Activated CD8-positive, alpha-beta memory T cell treated with anti-CD3 and anti-CD28 coated beads, Interleukin-2, amount 50 U/mL, for 4 hours (primary cell): ENCODE measurements around the gene MGRN1.
A peak's percentile ranks its signal among the peaks of the same experiment; 100 is the strongest.

Experiments used
- DNase-seq: peaks from one replicate; pipeline ENCODE4 v3.0.0-alpha.2; 2020

MGRN1 gene

DNA sequence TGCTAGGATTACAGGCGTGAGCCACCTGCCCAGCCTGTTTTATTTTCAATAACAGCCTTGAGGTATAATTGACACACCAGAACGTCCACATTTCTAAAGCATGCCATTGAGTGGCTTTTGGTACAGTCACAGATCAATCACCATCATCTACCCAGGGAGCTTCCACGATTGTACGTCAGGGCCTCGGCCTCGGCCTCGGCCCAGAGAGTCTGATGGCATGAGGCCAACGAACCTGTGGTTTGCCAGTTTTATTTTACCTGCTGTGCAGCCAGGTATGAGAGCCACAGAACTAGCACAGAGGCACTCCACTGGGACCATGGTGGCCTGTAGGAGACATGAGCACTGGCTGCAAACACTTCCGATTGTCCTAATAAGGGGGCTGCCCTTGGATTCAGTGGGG, 18.3 kb upstream of the MGRN1 start:
- DNase-seq, result no peak

DNA sequence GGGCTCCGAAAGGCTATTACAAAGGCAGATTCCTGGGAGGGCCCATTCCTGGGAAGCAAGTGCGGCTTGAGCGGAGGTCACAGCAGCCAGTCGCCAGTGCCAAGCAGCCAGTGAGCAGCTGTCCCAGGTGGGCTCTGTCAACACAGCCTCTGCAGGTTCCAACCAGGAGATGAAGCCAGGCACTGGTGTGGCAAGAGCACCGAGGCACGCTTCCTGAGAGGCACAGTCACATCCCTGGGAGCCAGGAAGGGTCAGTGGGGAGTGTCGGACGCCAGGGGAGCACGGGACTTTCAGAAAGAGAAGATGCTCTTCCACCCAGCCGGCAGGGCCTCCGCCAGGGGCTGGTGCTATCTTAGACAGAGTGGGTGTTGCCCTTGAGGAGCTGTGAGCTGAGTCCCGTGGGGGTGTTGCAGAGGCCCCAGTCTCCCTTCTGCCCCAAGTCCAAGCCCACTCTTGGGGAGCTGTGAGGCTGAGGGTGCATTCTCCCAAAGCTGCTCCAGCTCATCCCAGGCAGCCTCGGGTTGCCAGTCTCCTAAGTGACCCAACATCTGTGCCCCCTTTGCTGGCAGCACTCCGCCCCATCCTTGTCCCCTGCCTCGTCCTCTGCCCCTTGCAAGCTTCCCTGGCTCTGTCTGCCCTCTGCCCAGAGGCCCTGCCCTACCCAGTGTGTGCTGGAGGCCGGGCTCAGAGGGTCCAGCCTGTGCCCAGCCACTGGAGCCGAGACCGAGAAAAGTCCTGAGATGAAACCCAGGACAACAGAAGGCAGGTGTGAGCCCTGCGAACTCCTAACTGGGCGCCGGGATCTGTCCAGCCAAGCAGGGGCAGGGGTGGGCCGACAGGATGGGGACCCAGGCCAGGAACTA, 16.6 kb upstream of the MGRN1 start:
- DNase-seq, result no peak

DNA sequence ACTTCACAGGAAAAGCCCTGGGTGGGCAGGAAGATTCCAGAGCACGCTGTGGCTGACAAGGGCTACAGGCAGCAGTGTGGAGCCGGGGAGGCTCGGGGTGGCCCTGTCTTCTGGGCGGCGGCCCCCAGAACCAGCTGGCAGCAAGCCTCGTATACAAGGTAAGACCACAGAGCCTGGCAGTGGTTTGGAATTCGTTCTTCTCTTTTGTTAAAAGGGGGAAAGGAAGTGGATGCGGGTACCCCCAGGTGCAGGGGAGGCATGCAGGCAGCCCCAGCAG, 16.0 kb upstream of the MGRN1 start:
- DNase-seq, result no peak

DNA sequence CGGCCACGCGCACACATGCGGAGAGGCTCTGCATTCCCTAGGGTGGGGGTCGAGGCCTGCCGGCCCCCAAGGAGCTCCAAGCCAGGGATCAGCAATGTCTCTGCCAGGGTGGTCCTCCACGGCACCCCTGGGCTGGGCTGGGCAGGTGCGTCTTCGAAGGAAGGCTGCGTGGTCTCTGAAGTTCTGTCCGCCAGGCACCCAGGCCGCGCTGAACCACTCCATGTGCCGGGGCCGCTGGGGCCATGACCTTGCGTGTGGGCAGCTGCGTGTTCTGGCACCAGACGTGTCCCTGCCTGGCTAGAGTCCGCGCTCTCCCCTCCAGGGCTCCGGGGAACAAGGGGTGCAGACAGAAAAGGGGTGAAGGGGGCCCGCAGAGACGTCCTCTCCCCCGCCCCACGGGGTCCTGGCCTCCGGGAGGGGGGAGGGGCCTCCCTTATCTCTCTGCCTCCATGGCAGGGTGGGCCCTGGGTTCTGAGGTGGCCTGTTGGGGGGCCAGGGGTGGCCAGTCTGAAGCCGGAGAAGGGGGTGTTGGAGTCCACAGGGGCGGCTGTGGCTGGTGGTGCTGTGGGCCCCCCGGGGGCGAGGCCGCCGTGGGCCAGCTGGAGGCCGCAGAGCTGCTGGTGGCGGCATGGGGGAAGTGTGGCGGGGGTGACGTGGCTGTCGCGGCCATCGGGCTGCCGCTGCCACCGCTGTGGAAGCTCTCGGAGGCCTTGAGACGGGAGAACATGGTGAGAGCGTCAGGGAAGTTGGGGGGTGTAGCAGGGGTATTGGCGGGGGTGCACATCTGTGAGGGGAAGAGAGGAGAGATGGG, 15.2 kb upstream of the MGRN1 start:
- DNase-seq, result no peak

DNA sequence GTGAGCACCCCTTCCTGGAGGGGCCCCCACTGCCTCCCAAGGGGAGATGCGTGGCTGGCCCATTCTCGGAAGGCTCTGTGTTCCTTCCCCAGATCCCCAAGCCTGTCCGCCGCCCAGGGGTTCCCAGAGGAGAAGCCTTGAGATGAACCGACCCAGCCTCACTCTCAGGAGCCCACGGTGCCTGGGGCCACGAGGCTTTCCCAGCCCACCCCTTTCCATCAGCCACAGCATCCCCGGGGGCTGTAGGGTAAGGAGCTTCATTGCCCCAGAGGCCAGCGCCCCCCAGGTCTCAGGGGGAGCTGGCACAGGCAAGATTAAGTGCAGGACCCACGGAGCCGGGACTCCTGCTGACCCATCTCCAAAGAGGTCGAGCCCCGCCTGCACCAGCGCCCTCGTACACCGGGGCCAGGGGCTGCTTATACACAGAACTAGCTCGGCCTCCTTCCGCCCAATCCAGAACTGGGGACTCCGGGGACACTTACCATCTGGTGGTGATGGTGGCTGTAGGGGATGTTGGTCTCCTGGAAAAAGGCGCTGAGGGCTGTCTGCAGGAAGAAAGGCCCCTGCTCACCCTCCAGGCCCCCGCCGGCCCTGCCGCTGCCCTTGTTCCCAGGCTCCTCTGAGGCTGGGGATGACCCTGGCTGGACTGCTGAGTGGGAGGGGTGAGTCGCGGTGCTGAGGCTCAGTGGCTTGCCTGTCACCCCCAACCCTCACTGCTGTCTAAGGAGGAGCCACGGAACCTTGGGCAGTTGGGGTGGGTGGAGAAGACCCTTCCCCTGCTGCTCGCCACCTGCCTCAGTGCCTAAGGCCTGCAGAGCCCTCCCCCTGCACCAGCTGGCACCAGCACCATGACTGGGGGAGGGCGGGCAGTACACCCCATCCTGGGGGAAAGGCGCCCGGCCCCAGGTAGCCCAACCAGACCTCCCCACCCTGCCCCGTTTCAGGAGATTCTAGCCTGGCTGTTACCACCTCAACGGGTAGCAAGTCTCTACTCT, 14.3 kb upstream of the MGRN1 start:
- DNase-seq, result no peak

DNA sequence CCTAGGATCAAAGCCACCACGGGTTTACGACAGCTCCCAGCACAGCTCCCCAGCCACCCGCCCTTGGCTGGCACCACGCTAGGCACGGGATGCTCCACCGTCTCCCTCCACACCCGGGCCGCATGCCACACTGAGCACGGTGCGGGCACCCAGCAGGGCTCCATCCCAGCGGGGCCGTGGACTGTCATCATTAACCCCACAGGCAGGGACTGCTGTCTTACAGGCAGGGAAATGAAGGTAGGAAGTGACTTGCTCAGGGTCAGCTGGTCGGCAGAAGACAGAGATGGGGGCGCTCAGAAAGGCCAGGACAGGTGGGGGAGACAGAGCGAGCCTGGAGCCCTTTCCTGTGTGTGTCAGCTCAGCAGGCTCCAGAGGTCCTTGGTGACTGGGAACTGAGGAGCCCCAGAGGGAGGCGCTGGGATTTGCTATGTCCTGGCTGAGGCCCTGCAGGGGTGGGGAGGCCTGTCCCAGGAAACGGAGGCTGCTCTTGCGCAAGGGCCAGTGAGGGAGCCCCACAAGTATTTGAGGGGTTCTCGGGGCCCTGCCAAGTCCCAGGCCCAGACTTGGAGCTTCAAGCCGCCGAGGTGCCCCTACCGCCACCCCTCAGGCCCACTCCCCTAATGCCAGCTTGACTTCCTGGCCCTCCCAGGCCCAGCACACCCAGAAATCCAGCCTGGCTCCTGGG, 13.1 kb upstream of the MGRN1 start:
- DNase-seq, result no peak

DNA sequence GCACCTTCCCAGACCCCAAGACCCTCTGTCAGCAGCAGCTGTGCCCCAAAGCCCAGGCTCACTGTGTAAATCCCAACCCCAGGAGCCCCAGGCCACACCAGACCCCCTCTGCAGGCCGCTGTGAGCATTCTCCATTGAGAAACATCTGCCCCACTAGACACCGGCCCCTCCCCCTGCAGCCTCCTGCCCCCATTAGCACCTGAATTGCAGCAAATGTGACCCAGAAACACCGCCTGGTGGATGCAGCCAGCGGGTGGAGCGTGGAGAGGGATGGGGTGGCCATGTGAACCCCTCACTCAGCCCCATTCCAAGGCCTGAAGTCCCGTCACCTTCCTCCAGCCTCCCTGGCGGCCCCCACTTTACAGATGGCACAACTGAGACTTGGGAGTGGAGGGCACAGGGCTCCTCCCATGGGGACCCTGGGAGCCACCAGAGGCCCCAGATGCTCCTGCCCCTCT, 12.1 kb upstream of the MGRN1 start:
- DNase-seq, result no peak

DNA sequence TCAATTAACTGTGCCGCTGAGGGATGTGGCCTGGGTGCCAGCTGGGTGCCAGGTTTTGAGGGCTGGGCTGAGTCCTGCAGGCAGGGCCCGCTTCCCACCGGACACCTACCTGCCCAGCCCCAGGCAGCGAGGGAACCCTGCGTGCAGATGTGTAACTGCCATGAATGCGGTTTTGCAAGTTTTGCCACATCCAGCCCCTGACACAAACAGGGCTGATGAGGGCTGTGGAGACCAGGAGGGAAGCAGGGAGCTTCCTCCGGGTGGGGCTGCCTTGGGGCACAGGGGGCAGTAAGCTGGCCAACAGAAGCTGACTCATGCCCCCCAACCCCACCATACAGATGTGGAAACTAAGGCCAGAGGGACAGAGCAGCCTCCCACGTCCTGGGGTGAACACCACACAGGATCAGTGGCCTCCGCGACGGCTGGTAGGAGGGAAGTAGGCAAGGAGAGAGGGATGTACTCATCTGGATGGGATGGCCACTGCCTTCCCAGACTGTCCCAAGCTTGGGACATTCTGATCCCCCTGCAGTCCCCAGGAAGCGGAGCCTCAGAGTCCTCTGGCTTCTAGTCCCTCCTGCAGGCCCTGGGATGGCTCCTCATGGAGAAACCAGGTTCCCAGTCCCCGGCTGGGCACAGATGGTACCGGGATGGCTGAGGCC, 11.5 kb upstream of the MGRN1 start:
- no peak for DNase-seq

DNA sequence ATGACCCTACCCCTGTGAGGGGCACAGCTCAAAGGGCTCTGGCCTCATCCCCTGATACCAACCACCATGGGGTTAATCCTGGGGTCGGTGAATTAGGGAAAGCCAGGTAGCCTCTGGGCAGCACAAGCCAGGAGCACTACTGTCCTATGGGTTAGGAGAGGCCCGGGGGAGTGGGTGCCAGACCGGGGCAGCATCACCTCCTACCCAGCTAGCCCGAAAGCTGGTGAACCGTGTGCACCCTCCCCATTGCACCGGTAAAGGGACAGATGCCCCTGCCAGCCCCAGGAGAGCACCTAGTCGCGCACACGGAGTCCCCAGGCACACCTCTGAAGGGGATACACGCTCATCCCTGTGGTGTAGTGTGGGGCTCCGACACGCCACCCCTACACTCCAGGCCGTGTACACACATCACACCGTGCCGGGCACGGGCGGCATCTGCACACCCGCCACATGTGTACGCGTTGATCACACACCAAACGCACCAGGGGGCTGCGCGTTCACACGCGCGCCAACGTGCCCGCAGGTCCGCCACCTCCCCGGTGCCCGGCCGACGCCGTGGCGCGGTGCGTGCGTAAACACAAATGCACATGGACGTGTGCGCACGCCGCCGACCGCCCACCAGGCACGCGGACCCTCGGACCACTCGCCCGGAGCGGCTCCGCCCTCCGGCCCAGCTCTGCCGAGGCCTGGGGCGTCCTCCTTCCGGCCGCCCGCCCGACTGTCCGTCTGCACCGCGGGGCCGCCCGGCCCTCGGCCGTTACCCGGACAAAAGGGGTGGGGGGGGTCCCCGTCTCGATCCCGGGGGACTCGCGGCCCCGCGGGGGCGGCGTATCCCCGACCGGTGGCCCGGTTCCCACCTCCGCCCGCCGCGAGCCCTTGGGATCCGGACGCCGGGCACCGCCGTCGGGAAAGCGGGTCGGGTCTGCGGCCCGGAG, 10.7 kb upstream of the MGRN1 start:
- DNase-seq, result peak; percentile 38

DNA sequence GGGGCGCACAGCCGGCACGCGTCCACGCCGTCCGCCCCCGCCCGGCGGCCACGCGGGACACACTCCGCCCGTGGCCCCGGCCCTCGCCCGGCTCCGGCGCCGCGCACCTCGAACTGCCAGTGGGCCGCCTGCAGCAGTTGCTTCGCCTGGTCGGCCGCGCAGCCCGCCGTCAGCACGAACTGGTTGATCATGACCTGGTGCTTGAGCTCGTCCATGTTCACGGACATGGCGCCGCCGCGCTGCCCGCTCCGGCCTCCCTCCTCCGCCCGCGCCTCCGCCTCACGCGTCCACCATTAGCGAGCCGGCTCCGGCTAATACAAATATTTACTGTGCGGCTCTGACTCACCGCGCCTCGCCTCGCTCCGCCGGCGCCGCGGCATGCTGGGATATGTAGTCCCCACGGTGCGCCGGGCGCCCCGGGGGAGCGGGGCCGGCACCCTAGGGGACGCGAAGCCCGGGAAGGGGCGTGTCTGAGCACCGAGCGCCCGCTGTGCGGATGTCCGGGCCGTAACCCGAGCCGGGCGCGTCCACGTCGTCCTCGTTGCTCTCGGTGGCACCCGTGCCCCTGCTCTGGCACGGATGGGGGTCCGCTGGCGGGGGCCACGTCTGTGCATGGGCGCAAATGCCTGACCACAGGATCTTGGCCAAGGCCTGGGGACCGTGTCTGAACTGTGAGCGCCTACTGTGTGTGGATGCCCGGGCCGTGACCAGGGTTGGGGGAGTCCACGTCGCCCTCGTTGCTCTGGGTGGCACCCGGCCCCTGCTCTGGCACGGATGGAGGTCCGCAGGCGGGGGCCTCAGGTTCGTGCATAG, 9.8 kb upstream of the MGRN1 start, which contains the start of gene UBALD1:
Gene UBALD1 (minus strand): TSS at position 318 of the 813 bp plus-strand sequence. CDS start 91 bp downstream, at position 227.
- peak; percentile 80 for DNase-seq

DNA sequence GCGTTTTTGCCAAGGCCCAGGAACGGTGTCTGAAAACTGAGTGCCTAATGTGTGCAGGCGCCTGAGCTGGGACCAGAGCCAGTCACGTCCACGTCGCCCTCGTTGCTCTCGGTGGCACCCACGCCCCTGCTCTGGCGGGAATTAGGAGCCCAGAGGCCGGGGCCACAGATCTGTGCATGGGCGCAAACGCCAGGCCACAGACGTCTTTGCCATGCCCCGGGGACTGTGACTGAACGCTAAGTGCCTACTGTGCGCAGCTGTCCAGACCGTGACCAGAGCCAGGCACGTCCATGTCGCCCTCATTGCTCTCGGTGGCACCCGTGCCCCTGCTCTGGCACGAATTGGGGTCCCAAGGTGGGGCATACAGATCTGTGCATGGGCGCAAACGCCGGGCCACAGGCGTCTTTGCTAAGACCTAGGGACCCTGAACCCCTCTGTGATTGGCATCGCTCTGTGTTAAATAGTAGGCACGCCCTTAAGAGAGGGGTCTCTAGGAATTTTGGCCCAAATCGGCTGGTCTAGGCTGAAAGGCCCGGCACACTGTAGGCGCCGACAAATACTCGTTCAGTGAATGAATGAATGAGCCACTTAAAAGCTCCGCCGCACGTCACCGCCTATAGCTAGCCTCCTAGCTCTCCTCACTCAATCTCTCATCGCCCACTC, 9.1 kb upstream of the MGRN1 start:
- DNase-seq, result no peak

DNA sequence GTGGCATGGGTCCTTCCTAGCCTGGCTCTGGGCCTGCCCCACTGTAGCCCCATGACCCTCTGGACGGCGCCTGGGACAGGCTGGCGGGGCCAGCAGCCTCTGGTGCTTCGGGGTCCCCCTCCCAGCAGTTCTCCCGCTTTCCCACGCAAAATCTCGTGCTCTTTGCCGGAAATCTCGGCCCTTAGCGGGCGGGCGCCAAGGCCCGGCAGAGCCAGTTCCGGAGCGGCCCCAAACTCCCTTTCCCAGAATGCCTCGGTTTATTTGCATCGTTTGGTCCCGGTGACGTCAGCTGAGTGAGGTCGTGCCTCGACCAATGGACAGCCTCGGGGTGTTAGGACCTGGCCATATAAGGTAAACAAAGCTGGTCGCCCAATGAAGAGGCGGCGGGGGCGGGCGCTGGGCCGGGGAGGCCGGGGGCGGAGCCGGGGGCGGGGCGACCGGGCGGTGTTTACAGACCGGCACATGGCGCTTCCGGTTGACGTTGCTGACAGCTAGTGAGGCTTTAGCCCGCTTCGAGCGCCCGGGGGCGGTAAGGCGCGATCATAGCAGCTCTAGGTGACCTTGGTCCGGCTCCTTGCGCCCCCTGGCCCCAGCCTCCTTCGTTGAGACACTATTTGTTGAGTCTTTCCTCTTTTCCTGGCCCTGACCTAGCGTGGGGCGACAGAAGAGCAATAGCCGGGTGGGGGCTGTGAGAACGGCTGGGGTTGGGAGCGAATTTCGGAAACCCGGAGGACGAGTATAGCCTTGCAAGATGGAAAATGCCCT, 8.4 kb upstream of the MGRN1 start:
- DNase-seq, result peak; percentile 98

DNA sequence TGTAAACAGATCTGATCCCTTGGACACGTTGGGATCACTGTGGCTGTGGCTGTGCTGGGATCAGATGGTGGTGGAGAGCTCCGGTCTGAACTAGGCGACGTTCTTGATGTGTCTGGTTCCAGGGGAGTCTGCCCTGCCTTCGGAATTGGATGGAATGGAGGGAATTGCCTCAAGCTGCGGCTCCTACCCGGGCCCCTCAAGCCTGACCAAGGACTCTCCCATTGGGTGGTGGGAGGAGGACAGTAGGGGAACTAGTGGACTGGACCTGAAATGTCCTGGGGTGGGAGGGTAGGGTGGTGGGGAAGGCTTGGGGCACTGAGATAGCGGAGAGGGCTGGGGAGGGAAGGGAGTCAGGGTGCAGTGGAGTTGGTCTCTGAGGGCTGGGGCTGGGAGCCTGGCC, 6.7 kb upstream of the MGRN1 start:
- DNase-seq, result no peak

DNA sequence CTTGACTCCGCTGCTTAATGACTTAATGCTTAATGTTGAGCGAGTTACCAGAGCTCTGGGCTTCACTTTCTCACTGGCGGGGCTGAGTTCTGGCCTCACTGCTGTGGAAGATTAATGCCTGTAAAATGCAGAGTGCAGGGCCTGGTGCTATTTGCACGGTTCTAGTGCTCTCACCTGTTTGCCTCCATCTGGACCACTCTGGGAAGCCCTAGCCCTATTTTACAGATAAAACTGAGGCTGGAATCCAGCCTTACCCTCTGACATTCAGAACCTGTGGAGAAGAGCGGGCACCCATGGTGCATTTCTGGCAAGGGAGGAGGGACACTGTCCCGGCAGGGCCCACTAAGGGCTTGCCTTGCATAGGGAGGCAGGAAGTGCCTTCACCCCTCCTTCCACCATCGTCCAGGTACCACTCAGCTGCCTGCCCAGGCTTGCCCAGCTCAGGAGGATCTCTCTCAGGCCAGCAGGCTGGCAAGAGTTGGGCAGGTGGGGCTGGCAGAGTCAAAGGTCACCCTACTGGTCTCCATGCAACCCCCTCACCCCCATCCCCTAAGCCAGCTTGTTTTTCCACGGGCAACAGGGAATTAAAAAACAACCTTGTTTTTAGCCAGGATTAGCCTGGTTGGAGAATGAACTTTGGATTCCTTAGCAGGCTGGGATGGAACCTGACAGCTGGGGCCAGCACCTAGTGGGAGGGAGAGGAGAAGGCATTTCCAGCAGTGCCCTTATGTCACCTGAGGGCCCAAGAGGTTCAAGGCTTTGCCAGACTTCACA, 5.8 kb upstream of the MGRN1 start:
- no peak for DNase-seq

DNA sequence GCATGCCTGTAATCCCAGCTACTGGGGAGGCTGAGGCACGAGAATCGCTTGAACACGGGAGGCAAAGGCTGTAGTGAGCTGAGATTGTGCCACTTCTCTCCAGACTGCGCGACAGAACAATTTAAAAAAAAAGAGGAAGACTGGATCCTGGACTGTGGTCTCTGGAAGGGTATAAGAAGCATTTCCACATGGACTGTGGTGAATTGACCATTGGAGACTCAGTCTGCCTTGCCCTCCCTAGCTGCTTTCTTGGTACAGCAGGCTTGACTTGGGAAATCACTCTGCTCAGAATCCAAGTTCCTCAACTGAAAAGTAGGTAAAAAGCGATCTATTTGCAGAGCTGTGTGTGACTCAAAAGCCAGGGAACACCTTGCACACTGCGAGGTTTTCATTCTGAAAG, 1.0 kb upstream of the MGRN1 start:
- DNase-seq, result no peak

DNA sequence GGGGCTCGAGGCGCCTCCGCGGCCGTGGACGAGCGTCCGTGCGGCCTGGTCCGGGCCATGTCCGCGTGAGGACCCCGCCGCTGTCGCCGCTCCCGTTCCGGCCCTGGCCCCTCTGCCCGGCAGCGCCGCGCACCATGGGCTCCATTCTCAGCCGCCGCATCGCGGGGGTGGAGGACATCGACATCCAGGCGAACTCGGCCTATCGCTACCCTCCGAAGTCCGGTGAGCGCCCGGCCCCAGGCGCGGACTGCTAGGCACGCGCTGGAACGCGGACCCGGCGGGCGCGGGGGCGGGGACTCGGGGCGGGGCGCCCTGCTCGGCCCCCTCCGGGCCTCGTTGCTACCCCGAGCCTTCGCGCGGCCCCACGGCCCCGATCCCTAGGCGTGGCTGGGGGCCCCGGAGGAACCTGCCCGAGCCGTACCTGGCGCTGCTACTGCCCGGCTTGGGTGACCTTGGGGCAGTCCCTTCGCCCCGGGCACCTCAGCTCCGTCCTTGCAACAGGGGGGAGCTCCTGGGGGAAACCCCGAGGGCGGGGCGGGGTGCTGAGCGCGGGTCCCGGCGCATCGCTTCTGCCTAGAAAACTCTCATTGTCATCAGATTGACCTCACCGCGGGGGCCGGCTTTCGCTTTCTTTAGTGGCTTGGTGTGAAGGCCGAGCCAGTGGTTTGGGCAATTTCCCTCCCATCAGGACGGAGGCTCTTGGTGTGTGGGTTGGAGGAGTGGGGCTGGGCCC, 367 bp downstream of the MGRN1 start:
- DNase-seq, result peak; percentile 70
